AG04450 (cell line): ENCODE data around the gene ZNF367. TPM values are rescaled to one million over a fixed set of nuclear protein-coding genes. Genes with fewer than 3 reads are reported as not detected.
"Not testable (repeated sequence)": the region's sequence is repeated elsewhere in the genome, so short reads cannot be mapped to it uniquely, and the experiment has no call there.

Source experiments
- CTCF ChIA-PET: fragments of 300-600, 350-600 bp; formaldehyde crosslinking; extraction: SDS; loops from one replicate; lab custom pipeline; 2022; ENCODE audit warnings: antibody characterized with exemption, inconsistent platforms; lab: Charles Lee
- POLR2A ChIA-PET: fragments of 350-600 bp; formaldehyde crosslinking; extraction: SDS; loops from one replicate; lab custom pipeline; 2021; ENCODE audit warnings: antibody characterized with exemption, inconsistent platforms; lab: Yijun Ruan, JAX
- DNase-seq: peaks from one replicate; pipeline ENCODE4 v3.0.0-alpha.2; 2011; ENCODE audit warnings: low read depth, low spot score
- H3K27ac ChIP-seq: one replicate; pipeline ENCODE4 v1.5.1; 2012; ENCODE audit warnings: low read depth, low read length, control low read depth
- H3K27me3 ChIP-seq: one replicate; pipeline ENCODE4 v1.6.0; 2012; ENCODE audit warnings: low read length; ENCODE audit not compliant: control insufficient read depth, insufficient read depth
- H3K4me3 ChIP-seq: 2 replicates; pipeline ENCODE4 v1.5.1; 2011; ENCODE audit warnings: mild to moderate bottlenecking, low read depth, low read length, control low read depth
- H3K9me3 ChIP-seq: 2 replicates; pipeline ENCODE4 v1.5.1; 2012; ENCODE audit warnings: low read length; ENCODE audit not compliant: control insufficient read depth, insufficient read depth
- CTCF ChIP-seq: IDR thresholded peaks from 2 replicates; pipeline ENCODE4 v1.5.1; 2011; ENCODE audit warnings: low read depth, low read length, control low read depth, inconsistent platforms
- polyA plus RNA-seq: library from polyadenylated mRNA; depleted of rRNA; stranded (reverse); fragments of >200 nt; gene quantifications from 2 replicates; pipeline ENCODE4 v1.2.3, GENCODE V29; 2011

ZNF367 gene
- polyA plus RNA-seq, 1 experiment, result 0.60 TPM

- Histone ChIP-seq H3K9me3 (no peaks in the 10 kb centered on the region), H3K4me3 (no peak overlapping the region), H3K27ac (no peak overlapping the region), H3K27me3 (no peaks in the 10 kb centered on the region)
- no peak for DNase-seq
- no peak for TF ChIP-seq CTCF
- ChIA-PET POLR2A (no interaction called here), CTCF (interaction anchor here (0.6 kb wide), 1 partner anchor 14 kb away, joined by 3 read pairs; no protein-coding TSS in a partner anchor)
These were observed 37.0 kb downstream of the ZNF367 start for GRCh38 chr9:96381125-96381524.

GRCh38 chr9:96379461-96379860 is 38.7 kb downstream of the ZNF367 start:
- POLR2A ChIA-PET, result interaction anchor here (0.7 to 1.1 kb wide), 2 partner anchors 20 to 40 kb away, joined by 3 read pairs; no protein-coding TSS in a partner anchor
- CTCF ChIA-PET, result interaction anchor here (0.7 to 1.1 kb wide), 2 partner anchors 52 to 287 kb away, joined by 3 read pairs; no protein-coding TSS in a partner anchor
- Histone ChIP-seq H3K9me3 (no peaks in the 10 kb centered on the region), H3K27me3 (no peaks in the 10 kb centered on the region), H3K4me3 (no peak overlapping the region), H3K27ac (no peak overlapping the region)
- TF ChIP-seq CTCF, result no peak
- peak; percentile 62 for DNase-seq

GRCh38 chr9:96378187-96378586 is 40.0 kb downstream of the ZNF367 start:
- no peaks in the 10 kb centered on the region for H3K9me3 ChIP-seq
- TF ChIP-seq CTCF, result no peak
- H3K27ac ChIP-seq, result no peak overlapping the region
- CTCF ChIA-PET, result interaction anchor here (0.6 kb wide), 1 partner anchor 75 kb away, joined by 3 read pairs; no protein-coding TSS in a partner anchor
- no peak overlapping the region for H3K4me3 ChIP-seq
- DNase-seq, result no peak
- POLR2A ChIA-PET, result no interaction called here
- H3K27me3 ChIP-seq, result no peaks in the 10 kb centered on the region

GRCh38 chr9:96376891-96377874 is 41.0 kb downstream of the ZNF367 start:
- Histone ChIP-seq H3K4me3 (no peak overlapping the region), H3K9me3 (no peaks in the 10 kb centered on the region), H3K27me3 (no peaks in the 10 kb centered on the region), H3K27ac (no peak overlapping the region)
- ChIA-PET CTCF (no interaction called here), POLR2A (no interaction called here)
- DNase-seq, result no peak
- TF ChIP-seq CTCF, result no peak

- CTCF ChIA-PET, result interaction anchor here (0.6 kb wide), 1 partner anchor 8 kb away, joined by 4 read pairs; no protein-coding TSS in a partner anchor
- POLR2A ChIA-PET, DNase-seq, H3K4me3 ChIP-seq, H3K9me3 ChIP-seq, H3K27ac ChIP-seq, H3K27me3 ChIP-seq: not testable (repeated sequence)
These were observed 42.7 kb downstream of the ZNF367 start for GRCh38 chr9:96375507-96375906.
